GM04504 (cell line): ENCODE results near the gene RFXANK.
"Not testable (repeated sequence)": the region's sequence is repeated elsewhere in the genome, so short reads cannot be mapped to it uniquely, and the experiment has no call there.

Experiments
- DNase-seq: peaks from one replicate; pipeline ENCODE4 v3.0.0-alpha.2; 2012; ENCODE audit warnings: low read depth

RFXANK gene

GRCh38 chr19:19192078-19192882 lies at the start of gene RFXANK, which contains the start of gene BORCS8:
RFXANK (plus strand) TSS chr19:19192258; CDS start chr19:19193947, 1,689 bp downstream.
BORCS8 (minus strand) TSS chr19:19192152; CDS start chr19:19192117, 35 bp downstream.
- peak; percentile 99 for DNase-seq

DNA sequence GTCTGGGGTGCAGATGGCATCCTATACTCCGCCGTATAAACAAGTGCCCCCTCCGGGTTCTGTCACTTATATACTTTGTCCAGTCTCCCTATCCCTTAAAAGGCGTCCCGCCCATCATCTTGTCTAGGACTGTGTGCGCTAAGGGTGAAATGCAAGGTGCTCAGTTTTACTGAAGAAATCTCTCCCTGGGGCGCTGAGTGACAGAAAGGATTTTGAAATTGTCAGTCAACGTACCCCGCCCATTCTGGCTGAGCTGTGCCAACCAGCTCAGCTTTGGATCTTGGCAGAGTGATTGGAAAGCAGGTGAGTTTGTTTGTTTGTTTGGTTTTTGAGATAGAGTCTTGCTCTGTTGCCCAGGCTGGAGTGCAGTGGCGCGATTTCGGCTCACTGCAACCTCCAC lies 49.7 kb upstream of the RFXANK start:
- no peak for DNase-seq

- no peak for DNase-seq
These were observed 46.8 kb upstream of the RFXANK start for GRCh38 chr19:19145281-19145680.

DNA sequence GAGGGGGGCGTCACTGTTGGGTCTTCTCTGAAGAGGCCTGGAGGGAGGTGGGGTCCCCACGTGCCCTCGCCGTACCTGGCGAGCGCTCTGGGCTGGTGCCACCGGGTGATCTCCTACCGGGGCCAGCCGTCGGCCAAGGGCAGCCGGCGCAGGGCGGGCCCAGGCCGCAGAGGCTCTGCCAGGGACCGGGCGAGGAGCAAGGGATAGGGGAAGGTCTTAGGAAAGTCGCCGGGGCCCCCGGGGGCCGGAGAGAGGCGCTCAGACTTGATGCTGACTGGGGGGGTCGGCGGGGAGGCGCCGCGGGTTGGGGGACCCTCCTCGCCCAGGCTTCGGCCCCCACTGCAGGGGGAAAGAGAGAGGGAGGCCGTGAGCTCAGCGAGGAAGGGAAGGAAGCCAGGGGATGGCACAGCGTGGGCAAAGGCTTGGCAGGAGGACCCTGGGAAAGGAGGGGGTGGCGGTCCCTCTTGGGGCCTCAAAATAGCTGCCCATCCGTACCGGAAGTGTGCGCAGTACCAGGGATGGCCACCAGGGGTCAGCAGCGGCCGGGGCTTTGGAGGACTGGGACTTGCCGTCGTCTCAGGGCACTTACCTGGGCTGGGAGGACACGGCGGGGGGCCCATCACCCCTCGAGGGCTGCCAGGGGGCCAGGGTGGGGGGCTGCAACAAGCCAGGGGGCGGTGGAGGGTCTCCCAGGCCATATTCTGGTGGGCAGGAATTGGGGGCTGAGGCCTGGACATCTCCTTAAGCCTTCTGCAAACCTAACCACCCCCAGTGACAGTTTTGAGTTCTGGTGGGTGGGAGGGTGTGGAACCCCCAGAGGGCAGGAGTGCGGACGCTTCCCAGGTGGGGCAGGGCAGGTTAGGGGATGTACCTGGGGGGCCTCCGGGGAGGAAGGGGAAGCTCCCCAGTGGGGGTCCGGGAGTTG lies 46.1 kb upstream of the RFXANK start:
- peak; percentile 24 for DNase-seq

- DNase-seq, result no peak
These were observed 45.2 kb upstream of the RFXANK start for GRCh38 chr19:19146865-19147264.

GRCh38 chr19:19147344-19147743 lies 44.7 kb upstream of the RFXANK start:
- DNase-seq, result no peak

GRCh38 chr19:19148504-19148903 lies 43.6 kb upstream of the RFXANK start:
- DNase-seq, result not testable (repeated sequence)

- DNase-seq, result no peak
These were observed 42.6 kb upstream of the RFXANK start for GRCh38 chr19:19149435-19149834.

- no peak for DNase-seq
These were observed 40.6 kb upstream of the RFXANK start for GRCh38 chr19:19151418-19151817.

DNA sequence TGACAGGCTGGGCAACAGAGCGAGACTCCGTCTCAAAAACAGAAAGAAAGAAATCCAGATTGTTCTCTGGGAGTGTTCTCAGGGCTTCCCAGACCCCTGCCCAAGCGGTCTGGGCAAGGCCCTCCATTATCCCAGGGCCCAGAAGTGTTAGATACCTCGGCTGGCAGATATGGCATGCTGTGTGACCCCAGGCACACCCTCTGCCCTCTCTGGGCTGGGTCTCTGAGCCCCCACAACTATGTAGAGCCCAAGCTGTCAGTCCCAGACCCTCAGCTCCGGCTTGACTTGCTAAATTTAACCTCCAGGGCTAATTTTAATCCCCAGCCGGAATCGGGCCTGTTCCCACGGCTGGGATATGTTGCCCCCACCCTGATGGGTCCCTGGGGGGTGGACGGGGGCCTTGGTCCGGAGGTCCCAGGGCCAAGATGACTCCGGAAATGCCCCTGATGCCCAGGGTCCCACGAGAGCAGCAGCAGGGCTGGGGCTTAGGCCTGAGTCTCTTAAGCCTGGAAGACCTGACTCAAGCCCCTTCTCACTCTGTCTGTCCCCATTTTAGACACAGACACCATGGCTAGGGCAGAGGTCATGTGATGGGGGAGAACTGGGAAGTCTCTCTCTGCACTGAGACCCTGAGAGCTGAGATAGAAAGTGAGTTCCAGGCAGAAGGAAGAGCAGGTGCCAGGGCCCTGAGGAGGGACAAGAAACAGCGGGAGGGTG lies 39.2 kb upstream of the RFXANK start:
- DNase-seq, result no peak

DNA sequence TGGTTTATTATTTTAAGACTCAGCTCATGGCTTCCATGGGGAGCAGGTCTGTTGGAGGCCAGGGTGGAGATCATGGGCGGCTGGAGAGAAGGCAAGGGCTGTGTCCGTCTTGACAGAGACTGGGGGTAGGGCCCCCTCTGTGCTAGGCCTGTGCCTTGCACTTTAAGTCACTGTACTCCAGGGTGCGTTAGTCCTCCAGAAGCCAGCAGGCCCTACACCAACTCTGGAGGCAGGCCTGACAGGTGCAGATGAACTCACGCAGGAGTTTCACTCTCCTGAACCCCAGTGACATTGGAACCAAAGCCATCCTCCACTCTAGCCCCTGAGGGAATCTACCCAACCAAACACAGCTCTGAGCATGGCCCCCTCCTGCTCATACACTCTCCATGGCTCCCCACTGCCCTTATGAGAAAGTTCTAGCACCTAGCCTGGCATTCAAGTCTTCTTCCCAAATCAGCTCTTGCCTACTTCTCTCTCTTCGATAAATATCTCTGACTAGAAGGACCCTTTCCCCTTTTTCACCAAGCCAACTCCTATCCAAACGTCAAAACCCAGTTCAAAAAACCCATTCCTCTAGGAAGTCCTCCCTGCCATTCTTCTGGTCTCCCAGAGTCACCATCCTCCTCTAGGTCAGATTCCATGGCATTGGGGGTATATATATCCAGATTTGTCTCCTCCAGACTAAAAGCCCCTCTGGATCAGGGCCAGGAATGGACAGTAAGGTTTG lies 37.1 kb upstream of the RFXANK start:
- DNase-seq, result no peak

DNA sequence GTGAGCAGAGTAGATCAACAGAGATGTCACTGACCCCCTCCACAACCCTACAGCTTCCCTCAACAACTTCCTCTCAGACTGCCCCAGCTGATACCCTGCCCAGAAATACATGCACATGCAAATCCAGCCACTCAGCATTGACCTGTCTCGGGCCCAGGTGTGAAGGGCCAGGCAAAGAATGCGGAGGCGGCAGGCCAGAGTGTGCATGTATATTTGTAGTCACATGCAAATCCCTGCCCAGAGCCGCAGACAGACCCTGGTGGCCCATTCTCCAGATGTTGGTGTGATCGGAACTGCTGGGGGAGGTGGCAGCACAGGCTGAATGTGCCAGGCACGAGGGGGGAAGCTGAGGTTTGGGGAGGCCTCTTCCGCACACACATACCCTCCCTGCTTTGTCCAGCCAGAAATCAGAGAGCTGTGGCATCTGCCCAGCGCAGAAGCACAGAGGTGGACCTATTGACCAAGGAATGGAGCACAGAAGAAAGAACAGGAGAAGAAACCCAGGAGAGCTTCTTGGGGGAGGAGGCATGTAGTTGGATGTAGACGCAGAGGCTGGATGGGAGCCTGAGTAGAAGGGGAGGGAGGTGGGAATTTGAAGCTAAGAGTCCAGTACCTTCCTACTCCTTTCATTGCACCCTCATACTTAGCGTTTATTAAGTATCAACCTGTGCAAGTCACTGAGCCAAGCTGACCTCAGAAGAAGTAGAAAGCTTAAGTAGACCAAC lies 36.4 kb upstream of the RFXANK start:
- DNase-seq, result no peak

GRCh38 chr19:19157808-19158207 lies 34.2 kb upstream of the RFXANK start:
- no peak for DNase-seq

DNA sequence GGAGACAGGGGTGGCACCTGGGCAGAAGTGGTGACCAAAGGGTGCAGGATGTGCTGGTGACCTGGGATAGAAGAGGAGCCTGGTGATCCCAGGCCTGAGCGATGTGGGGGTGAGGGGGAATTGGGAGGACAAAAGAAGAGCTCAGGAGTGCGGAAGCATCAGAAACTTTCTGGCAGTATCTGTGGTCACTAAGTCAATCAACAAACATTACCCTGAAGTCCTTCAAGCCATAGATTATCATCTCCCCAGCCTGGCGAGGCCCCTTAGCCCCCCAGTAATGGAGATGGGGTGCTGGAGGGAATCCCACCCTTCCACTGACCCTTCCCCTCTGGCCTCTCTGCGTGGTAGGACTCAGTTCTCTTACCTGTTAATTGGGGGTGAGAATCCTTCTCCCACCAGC lies 32.5 kb upstream of the RFXANK start:
- DNase-seq, result no peak

DNA sequence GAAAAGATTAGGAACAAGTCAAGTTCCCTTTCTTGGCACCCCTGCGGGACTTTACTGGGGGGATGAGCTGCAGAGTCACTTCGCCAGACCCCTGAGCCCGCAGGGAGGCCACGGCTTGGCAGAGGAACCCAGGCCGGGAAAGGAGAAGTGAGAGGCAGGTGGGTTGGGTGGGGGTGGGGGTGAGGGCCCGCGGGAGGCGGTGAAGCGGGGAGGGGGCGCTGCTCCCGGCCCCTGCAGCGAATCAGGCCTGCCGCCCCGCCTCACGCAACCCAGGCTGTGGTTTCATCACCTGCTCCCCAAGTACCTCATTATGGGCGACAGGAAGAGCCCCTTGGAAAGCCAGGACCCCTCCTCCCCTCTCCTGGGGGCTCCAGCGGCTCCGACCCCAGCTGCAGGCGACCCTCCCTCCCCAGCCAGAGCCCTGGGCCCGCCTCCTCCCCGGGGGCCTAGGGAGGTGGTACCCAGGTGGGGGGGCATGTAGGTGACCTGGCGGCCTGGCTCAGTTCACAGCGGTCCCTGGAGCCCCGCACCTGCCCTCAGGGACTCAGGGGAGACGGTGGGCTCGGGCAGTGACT lies 31.5 kb upstream of the RFXANK start:
- no peak for DNase-seq

GRCh38 chr19:19162495-19162894 lies 29.6 kb upstream of the RFXANK start:
- DNase-seq, result no peak

GRCh38 chr19:19165396-19165795 lies 26.7 kb upstream of the RFXANK start:
- no peak for DNase-seq

DNA sequence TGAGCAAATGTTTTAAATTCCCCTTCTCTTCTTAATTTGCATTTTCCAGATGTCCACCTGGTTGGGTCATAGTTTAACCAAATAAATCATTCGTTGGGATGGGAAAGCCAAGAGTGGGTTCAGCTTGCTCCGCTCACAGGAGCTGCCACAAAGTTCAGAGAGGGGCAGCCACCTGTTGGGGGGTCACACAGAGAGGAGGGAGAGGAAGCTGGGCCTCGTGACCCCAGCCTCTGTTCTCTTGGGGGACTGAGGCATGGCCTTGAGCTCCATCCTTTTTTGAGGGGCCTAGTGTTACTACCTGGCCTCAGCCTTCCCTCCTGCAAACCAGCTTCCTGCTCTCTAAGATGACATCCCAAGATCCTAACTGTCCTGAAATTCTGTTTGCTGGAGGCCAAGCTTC lies 24.4 kb upstream of the RFXANK start:
- no peak for DNase-seq

- no peak for DNase-seq
These were observed 22.6 kb upstream of the RFXANK start for GRCh38 chr19:19169236-19170052.
